IMR-90 (cell line): ENCODE measurements around the gene RCL1.

Source experiments
- CEBPB ChIP-seq: IDR thresholded peaks from 2 replicates; pipeline ENCODE4 v1.6.1; 2012; ENCODE audit warnings: low read depth, low read length, improper control_type of control experiment
- CTCF ChIP-seq: conservative IDR thresholded peaks from 2 replicates; pipeline ENCODE4 v1.5.1; 2012; ENCODE audit warnings: mild to moderate bottlenecking, low read depth, low read length, improper control_type of control experiment
- FOS ChIP-seq: fragments of 150-350 bp; IDR thresholded peaks from 2 replicates; pipeline ENCODE4 v1.6.1; 2016; ENCODE audit warnings: low read depth, low read length
- POLR2A ChIP-seq: IDR thresholded peaks from 2 replicates; pipeline ENCODE4 v1.6.1; 2012; ENCODE audit warnings: mild to moderate bottlenecking, low read depth, low read length

- TF ChIP-seq POLR2A (no peak; the same call in 1 of the 2 replicates), CTCF (no peak), FOS (no peak), CEBPB (no peak)
Observed at GRCh38 chr9:4792054-4792571, 631 bp upstream of the RCL1 start.
